ENCODE data around the gene MAP3K20. TPM values are rescaled to one million over a fixed set of nuclear protein-coding genes. Genes with fewer than 3 reads are reported as not detected.

The MAP3K20 gene
- total and polyA plus RNA-seq, 3 experiments from 2014 or later, result 1.9 to 14.1 (median 11.2) TPM

DNA sequence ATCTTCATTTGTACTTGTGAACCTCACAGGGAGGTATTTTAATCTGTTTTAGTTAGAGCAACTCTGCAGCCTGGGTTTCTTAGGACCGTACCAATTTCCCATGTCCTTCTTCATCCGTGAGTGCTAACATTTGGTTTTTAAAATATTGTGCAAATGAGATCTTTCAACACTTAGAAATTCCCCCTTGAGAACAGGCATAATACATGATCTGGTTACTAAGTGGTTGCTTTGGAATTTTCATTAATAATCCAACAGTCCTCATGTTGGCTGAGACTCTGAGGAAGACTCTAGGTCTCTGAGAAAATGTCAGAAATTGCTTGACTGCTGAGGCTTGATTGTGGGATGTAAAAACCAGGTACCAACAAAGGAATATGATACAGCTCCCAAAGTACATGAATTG lies 153.4 kb downstream of the MAP3K20 start:
- no peaks in the 10 kb centered on the region for H3K36me3 ChIP-seq (ENCODE audit: insufficient read depth, low read length)
- ChIA-PET CTCF (no interaction called here), POLR2A (no interaction called here)
- Mint-ChIP-seq H3K27ac (no peak overlapping the region), H3K9me3 (no peaks in the 10 kb centered on the region), H3K4me1 (no peaks in the 10 kb centered on the region), H3K36me3 (peaks cover 0 to 4% (median 0%) of the 10 kb centered on the region in 3 donors), H3K4me3 (no peak overlapping the region), H3K27me3 (peaks cover 4% of the 10 kb centered on the region in 2 donors)
- no peaks in the 10 kb centered on the region for H3K27me3 ChIP-seq (ENCODE audit: insufficient read depth, low read length, poor library complexity, severe bottlenecking)
- no peak overlapping the region for H3K4me3 ChIP-seq (ENCODE audit: low read length)
- DNase-seq, result no peak
- H3K27ac ChIP-seq (ENCODE audit: low read depth, low read length), result no peak overlapping the region
- no peaks in the 10 kb centered on the region for H3K4me1 ChIP-seq (ENCODE audit: insufficient read depth, low read length)
- no peaks in the 10 kb centered on the region for H3K9me3 ChIP-seq (ENCODE audit: low read length)

DNA sequence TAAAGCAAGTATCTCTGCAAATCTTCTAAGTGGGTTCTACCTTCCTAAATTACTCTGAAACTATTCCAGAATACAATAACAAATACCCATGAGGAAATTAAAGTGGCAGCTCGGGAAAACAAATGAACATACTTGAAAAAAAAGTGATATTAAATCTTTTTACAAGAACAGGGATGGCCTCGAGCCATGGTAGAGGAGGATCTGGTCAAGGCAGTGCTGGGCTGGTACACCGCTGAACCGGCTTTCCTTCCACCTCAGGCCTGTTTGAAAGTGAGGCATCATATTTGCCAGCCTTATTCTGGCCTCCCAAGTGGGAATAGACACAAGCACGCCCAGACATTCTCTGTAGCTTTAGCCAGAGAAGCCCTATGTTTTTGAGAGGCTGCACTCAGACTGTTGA lies 154.5 kb downstream of the MAP3K20 start:
- Mint-ChIP-seq H3K4me1 (no peaks in the 10 kb centered on the region), H3K4me3 (no peak overlapping the region), H3K27me3 (peaks cover 4 to 7% of the 10 kb centered on the region in 2 donors), H3K9me3 (no peaks in the 10 kb centered on the region), H3K36me3 (peaks cover 0 to 4% (median 0%) of the 10 kb centered on the region in 3 donors), H3K27ac (no peak overlapping the region)
- DNase-seq, result no peak
- ChIA-PET CTCF (no interaction called here), POLR2A (no interaction called here)
- no peaks in the 10 kb centered on the region for H3K4me1 ChIP-seq (ENCODE audit: insufficient read depth, low read length)
- H3K27ac ChIP-seq (ENCODE audit: low read depth, low read length), result no peak overlapping the region
- H3K9me3 ChIP-seq (ENCODE audit: low read length), result no peaks in the 10 kb centered on the region
- no peak overlapping the region for H3K4me3 ChIP-seq (ENCODE audit: low read length)
- no peaks in the 10 kb centered on the region for H3K27me3 ChIP-seq (ENCODE audit: insufficient read depth, low read length, poor library complexity, severe bottlenecking)
- no peaks in the 10 kb centered on the region for H3K36me3 ChIP-seq (ENCODE audit: insufficient read depth, low read length)

- H3K27ac Mint-ChIP-seq, result no peak overlapping the region
- peaks cover 4 to 7% of the 10 kb centered on the region in 2 donors for H3K27me3 Mint-ChIP-seq
- no peak for DNase-seq
- ChIA-PET POLR2A (no interaction called here), CTCF (no interaction called here)
- Histone ChIP-seq H3K4me3 (ENCODE audit: low read length) (no peak overlapping the region), H3K9me3 (ENCODE audit: low read length) (no peaks in the 10 kb centered on the region), H3K36me3 (ENCODE audit: insufficient read depth, low read length) (no peaks in the 10 kb centered on the region), H3K27me3 (ENCODE audit: insufficient read depth, low read length, poor library complexity, severe bottlenecking) (no peaks in the 10 kb centered on the region), H3K4me1 (ENCODE audit: insufficient read depth, low read length) (no peaks in the 10 kb centered on the region), H3K27ac (ENCODE audit: low read depth, low read length) (no peak overlapping the region)
- H3K9me3 Mint-ChIP-seq, result no peaks in the 10 kb centered on the region
- H3K4me3 Mint-ChIP-seq, result no peak overlapping the region
- H3K36me3 Mint-ChIP-seq, result peaks cover 0 to 4% (median 0%) of the 10 kb centered on the region in 3 donors
- H3K4me1 Mint-ChIP-seq, result no peaks in the 10 kb centered on the region
Measured at GRCh38 chr2:173231042-173231441, 155.4 kb downstream of the MAP3K20 start.

- Histone ChIP-seq H3K4me1 (ENCODE audit: insufficient read depth, low read length) (no peaks in the 10 kb centered on the region), H3K36me3 (ENCODE audit: insufficient read depth, low read length) (no peaks in the 10 kb centered on the region), H3K27ac (ENCODE audit: low read depth, low read length) (no peak overlapping the region), H3K27me3 (ENCODE audit: insufficient read depth, low read length, poor library complexity, severe bottlenecking) (no peaks in the 10 kb centered on the region), H3K9me3 (ENCODE audit: low read length) (no peaks in the 10 kb centered on the region), H3K4me3 (ENCODE audit: low read length) (no peak overlapping the region)
- Mint-ChIP-seq H3K4me3 (no peak overlapping the region), H3K27me3 (peaks cover 4 to 7% of the 10 kb centered on the region in 2 donors), H3K27ac (no peak overlapping the region), H3K36me3 (peaks cover 0 to 4% (median 0%) of the 10 kb centered on the region in 3 donors), H3K9me3 (no peaks in the 10 kb centered on the region), H3K4me1 (no peaks in the 10 kb centered on the region)
- ChIA-PET POLR2A (no interaction called here), CTCF (no interaction called here)
- DNase-seq, result no peak
Measured at GRCh38 chr2:173231465-173231864, 155.8 kb downstream of the MAP3K20 start.

DNA sequence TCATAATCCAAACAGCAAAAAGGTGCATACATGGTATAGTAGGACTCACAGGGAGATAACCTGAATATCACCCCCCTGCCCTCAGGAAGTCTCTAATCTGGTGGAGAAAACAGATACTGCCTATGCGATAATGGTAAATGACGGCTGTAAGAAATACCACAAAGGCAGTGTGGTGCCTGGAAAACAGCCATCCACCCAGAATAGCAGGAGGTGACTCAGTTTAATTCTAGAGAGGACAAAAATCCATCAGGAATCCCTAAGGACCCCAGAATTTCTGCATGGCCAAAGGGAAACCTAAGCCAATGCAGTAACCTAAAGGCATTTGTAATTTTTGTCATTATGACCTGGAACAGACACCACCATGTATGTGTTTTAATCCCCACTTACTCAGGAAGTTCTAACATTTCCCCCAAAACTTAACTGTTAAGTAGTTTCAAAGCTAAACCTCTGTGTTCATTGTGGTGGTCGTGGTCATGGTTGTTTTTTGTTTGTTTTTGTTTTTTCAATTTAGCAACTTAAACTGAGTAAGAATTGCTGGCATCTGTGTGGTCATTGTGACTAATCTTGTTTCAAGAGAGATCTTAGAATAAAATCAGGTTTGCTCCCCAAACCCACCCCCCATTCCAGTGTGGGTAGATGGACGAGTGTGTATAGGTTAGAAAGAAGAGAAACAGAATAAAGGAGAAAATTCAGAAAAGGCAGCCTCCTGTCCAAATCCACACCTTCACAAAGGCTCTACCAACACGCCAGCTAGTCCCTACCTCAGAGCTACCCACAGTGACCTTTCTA lies 157.5 kb downstream of the MAP3K20 start:
- Mint-ChIP-seq H3K9me3 (no peaks in the 10 kb centered on the region), H3K4me3 (no peak overlapping the region), H3K27ac (no peak overlapping the region), H3K27me3 (peaks cover 3% of the 10 kb centered on the region in 2 donors), H3K4me1 (no peaks in the 10 kb centered on the region), H3K36me3 (peaks cover 0 to 4% (median 0%) of the 10 kb centered on the region in 3 donors)
- H3K9me3 ChIP-seq (ENCODE audit: low read length), result no peaks in the 10 kb centered on the region
- no peak overlapping the region for H3K4me3 ChIP-seq (ENCODE audit: low read length)
- H3K4me1 ChIP-seq (ENCODE audit: insufficient read depth, low read length), result no peaks in the 10 kb centered on the region
- H3K27ac ChIP-seq (ENCODE audit: low read depth, low read length), result no peak overlapping the region
- no peaks in the 10 kb centered on the region for H3K27me3 ChIP-seq (ENCODE audit: insufficient read depth, low read length, poor library complexity, severe bottlenecking)
- ChIA-PET POLR2A (no interaction called here), CTCF (no interaction called here)
- H3K36me3 ChIP-seq (ENCODE audit: insufficient read depth, low read length), result no peaks in the 10 kb centered on the region
- no peak for DNase-seq

DNA sequence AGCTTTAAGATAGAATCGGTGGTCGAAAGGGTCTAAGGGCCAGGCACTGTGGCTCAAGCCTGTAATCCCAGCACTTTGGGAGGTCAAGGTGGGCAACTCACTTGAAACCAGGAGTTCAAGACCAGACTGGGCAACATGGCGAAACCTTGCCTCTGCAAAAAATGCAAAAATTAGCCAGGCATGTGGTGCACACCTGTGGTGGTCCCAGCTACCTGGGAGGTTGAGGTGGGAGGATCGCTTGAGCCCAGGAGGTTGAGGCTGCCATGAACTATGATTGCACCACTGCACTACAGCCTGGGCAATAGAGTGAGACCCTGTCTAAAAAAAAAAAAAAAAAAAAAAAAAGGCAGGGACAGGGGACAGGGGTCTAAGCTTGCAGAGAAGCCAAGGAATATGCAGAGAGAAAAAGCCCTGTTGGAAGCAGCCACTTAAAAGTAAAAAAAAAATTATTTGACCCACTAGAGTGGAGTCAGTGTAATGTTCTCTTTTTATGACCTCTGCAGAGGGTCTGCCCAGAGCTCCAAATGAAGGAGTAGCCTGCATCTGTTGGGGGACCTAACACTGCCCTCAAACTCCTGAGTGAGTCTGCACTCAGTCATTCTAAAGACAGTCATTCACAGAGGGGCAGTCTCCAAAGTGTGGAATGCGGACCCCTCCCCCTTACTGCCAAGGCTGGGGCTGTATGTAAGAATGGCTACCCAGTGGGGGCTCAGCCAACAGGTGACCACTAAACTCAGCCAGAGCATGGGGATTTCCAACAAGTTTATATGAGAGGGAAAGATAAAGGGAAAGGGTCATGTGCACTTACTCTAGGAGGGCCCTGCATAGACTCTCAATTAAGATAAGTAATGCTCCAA lies 160.5 kb downstream of the MAP3K20 start:
- Mint-ChIP-seq H3K27ac (no peak overlapping the region), H3K27me3 (peaks cover 0 to 3% of the 10 kb centered on the region in 2 donors), H3K4me3 (no peak overlapping the region), H3K36me3 (peaks cover 0 to 4% (median 1%) of the 10 kb centered on the region in 3 donors), H3K9me3 (no peaks in the 10 kb centered on the region), H3K4me1 (peaks cover 0 to 1% (median 0%) of the 10 kb centered on the region in 3 donors)
- H3K27ac ChIP-seq (ENCODE audit: low read depth, low read length), result no peak overlapping the region
- ChIA-PET POLR2A (no interaction called here), CTCF (no interaction called here)
- no peak overlapping the region for H3K4me3 ChIP-seq (ENCODE audit: low read length)
- no peaks in the 10 kb centered on the region for H3K36me3 ChIP-seq (ENCODE audit: insufficient read depth, low read length)
- DNase-seq, result no peak
- no peaks in the 10 kb centered on the region for H3K4me1 ChIP-seq (ENCODE audit: insufficient read depth, low read length)
- H3K27me3 ChIP-seq (ENCODE audit: insufficient read depth, low read length, poor library complexity, severe bottlenecking), result no peaks in the 10 kb centered on the region
- no peaks in the 10 kb centered on the region for H3K9me3 ChIP-seq (ENCODE audit: low read length)

DNA sequence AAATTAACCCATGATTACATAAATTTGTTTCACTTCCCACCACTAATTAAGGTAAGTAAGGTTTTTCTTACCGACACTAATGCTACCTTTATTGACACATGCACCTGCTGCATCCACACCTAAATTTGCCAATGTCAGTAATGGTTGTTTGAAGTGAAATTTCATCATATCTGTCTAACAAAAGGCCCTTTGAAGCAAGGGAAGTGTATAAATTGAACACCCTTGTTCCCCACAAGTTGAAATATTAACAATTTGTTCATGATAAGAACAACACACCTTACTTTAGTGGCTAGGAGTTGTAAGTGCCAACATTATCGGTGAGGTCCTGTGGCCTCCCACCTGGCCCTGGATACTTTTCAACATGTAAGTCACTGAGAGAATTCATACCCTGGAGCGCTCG lies 162.7 kb downstream of the MAP3K20 start:
- H3K4me3 Mint-ChIP-seq, result no peak overlapping the region
- H3K27me3 Mint-ChIP-seq, result peaks cover 0 to 3% of the 10 kb centered on the region in 2 donors
- Histone ChIP-seq H3K27ac (ENCODE audit: low read depth, low read length) (no peak overlapping the region), H3K4me3 (ENCODE audit: low read length) (no peak overlapping the region), H3K4me1 (ENCODE audit: insufficient read depth, low read length) (no peaks in the 10 kb centered on the region), H3K36me3 (ENCODE audit: insufficient read depth, low read length) (no peaks in the 10 kb centered on the region), H3K9me3 (ENCODE audit: low read length) (no peaks in the 10 kb centered on the region), H3K27me3 (ENCODE audit: insufficient read depth, low read length, poor library complexity, severe bottlenecking) (no peaks in the 10 kb centered on the region)
- H3K27ac Mint-ChIP-seq, result no peak overlapping the region
- ChIA-PET POLR2A (no interaction called here), CTCF (no interaction called here)
- peaks cover 0 to 1% (median 1%) of the 10 kb centered on the region in 3 donors for H3K36me3 Mint-ChIP-seq
- H3K9me3 Mint-ChIP-seq, result no peaks in the 10 kb centered on the region
- H3K4me1 Mint-ChIP-seq, result peaks cover 0 to 1% (median 0%) of the 10 kb centered on the region in 3 donors
- no peak for DNase-seq

- H3K27me3 ChIP-seq (ENCODE audit: insufficient read depth, low read length, poor library complexity, severe bottlenecking), result no peaks in the 10 kb centered on the region
- H3K4me3 ChIP-seq (ENCODE audit: low read length), result no peak overlapping the region
- Mint-ChIP-seq H3K9me3 (no peaks in the 10 kb centered on the region), H3K4me3 (no peak overlapping the region), H3K27ac (no peak overlapping the region), H3K4me1 (peaks cover 0 to 1% (median 0%) of the 10 kb centered on the region in 3 donors), H3K27me3 (peaks cover 0 to 3% of the 10 kb centered on the region in 2 donors), H3K36me3 (peaks cover 0 to 1% (median 1%) of the 10 kb centered on the region in 3 donors)
- no peaks in the 10 kb centered on the region for H3K4me1 ChIP-seq (ENCODE audit: insufficient read depth, low read length)
- DNase-seq, result no peak
- H3K36me3 ChIP-seq (ENCODE audit: insufficient read depth, low read length), result no peaks in the 10 kb centered on the region
- no peaks in the 10 kb centered on the region for H3K9me3 ChIP-seq (ENCODE audit: low read length)
- no peak overlapping the region for H3K27ac ChIP-seq (ENCODE audit: low read depth, low read length)
- ChIA-PET CTCF (no interaction called here), POLR2A (no interaction called here)
Measured at GRCh38 chr2:173238831-173239230, 163.2 kb downstream of the MAP3K20 start.
